ENCODE data around the gene SLC48A1. TPM values are rescaled to one million over a fixed set of nuclear protein-coding genes. Genes with fewer than 3 reads are reported as not detected.

Gene SLC48A1
- total and polyA plus RNA-seq, 3 donors from 2014 or later, result 21.0 to 32.0 (median 25.5) TPM

DNA sequence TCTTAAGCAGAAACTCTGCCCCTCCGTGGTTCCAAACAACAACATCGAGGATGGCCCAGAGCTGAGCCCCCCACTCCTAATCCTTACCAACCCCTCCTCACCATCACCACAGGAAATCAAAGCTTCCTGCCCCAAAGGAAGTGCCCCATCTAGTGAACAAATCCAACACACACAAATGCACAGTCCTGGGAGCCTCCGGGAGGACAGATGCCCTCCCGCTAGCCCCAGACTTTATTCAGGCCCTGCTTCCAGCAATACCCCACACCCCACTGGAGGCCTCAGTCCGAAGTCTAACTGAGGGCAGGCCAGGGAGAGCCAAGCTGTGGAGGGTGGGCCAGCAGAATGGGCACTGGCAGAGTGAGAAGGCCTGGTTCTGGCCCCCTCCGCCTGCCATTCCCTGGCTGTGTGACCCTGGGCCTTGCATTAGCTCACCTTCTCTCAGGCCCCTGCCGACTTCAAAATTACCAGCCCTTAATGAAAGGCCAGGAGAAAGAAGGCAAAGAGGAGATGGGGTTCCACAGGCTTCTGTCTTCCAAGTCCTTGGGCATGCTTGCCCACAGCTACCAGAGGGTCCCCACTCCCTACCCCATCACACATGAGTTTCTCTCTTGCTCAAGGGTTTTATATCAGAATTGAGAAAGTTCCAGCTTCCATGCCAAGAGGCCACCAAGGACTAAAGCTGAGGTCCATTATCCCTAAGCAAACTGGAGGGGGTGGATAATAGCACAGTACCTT, 44.4 kb downstream of the SLC48A1 start:
- Histone ChIP-seq H3K27ac (peak overlapping the region; percentile 89 to 96), H3K4me3 (no peak overlapping the region), H3K36me3 (ENCODE audit: low read depth, missing control alignments) (no peaks in the 10 kb centered on the region), H3K27me3 (no peaks in the 10 kb centered on the region), H3K9me3 (no peaks in the 10 kb centered on the region), H3K4me1 (peaks cover 64% of the 10 kb centered on the region)
- intact Hi-C loops (cut with DNase I; ENCODE audit: low total_unique reads), result no loop called here
- no peak for DNase-seq
- WGBS, 2 donors, result 45 to 49% methylated on average over 5 to 7 of the region's 7 CpGs
- no peak for TF ChIP-seq POLR2A (IDR thresholded peaks at IDR 0.05)
- TF ChIP-seq, protein P1, sequence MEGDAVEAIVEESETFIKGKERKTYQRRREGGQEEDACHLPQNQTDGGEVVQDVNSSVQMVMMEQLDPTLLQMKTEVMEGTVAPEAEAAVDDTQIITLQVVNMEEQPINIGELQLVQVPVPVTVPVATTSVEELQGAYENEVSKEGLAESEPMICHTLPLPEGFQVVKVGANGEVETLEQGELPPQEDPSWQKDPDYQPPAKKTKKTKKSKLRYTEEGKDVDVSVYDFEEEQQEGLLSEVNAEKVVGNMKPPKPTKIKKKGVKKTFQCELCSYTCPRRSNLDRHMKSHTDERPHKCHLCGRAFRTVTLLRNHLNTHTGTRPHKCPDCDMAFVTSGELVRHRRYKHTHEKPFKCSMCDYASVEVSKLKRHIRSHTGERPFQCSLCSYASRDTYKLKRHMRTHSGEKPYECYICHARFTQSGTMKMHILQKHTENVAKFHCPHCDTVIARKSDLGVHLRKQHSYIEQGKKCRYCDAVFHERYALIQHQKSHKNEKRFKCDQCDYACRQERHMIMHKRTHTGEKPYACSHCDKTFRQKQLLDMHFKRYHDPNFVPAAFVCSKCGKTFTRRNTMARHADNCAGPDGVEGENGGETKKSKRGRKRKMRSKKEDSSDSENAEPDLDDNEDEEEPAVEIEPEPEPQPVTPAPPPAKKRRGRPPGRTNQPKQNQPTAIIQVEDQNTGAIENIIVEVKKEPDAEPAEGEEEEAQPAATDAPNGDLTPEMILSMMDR (IDR thresholded peaks at IDR 0.05), result no peak

DNA sequence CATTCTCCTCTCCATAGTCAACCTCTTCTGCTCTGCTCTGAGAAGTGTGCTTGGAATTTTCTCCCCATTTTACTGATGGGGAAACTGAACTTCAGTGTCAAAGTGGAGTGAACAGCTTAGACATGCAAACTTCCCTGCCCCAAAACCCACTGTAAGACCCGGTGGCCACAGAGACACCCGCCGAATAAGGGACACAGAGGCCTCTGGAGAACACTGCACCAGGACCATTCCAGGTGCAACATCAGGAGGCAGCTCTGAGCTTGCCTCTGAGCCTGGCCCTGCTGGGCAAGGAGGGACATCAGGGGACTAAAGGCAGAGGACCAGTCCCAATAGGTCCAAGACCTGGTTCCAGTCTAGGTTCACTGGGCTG, 45.0 kb downstream of the SLC48A1 start:
- H3K36me3 ChIP-seq (ENCODE audit: low read depth, missing control alignments), result no peaks in the 10 kb centered on the region
- no peak overlapping the region for H3K4me3 ChIP-seq
- H3K27ac ChIP-seq, result peak overlapping the region; percentile 89 to 96
- TF ChIP-seq POLR2A (IDR thresholded peaks at IDR 0.05), result no peak
- TF ChIP-seq, protein P1 (IDR thresholded peaks at IDR 0.05), result no peak
- H3K27me3 ChIP-seq, result no peaks in the 10 kb centered on the region
- intact Hi-C loops (cut with DNase I; ENCODE audit: low total_unique reads), result no loop called here
- peaks cover 63% of the 10 kb centered on the region for H3K4me1 ChIP-seq
- 76 to 80% methylated on average over 3 of the region's 3 CpGs for WGBS, 2 donors
- DNase-seq, result no peak
- no peaks in the 10 kb centered on the region for H3K9me3 ChIP-seq

DNA sequence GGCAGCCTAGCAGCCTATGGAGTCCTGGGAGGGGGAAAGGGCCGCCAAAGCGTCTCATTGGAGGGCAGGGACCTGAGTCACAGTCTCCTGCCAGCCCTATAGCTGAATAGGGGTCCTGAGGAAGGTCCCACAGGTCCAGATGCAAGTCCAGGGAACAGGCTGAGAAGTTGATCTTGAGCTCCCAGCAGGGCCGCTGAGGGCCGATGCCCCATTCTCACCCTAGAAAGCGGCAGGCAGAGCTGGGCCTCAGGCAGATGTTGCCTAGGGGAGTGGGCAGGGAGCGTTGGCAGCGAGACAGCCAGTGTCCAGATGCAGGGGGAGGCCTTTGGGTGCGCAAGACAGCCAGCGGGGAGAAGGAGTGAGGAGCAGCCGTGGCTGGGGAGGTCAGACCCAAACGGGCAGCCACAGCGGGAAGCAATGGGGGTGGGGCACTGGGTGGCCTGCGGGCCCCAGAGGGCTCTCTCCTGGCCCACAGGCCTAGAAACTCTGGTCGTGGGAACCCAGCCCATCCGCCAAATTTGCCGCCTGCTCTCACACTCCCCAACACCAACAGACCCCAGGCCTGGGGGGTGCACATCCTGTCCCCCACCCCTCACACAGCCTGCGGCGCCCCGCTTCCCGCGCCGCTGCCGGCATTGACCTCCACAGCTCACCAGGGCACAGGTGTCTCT, 45.6 kb downstream of the SLC48A1 start:
- Histone ChIP-seq H3K4me1 (peaks cover 58% of the 10 kb centered on the region), H3K27ac (peak overlapping the region; percentile 89 to 96), H3K4me3 (peak overlapping the region; percentile 72 to 78), H3K27me3 (no peaks in the 10 kb centered on the region), H3K36me3 (ENCODE audit: low read depth, missing control alignments) (no peaks in the 10 kb centered on the region), H3K9me3 (no peaks in the 10 kb centered on the region)
- no peak for TF ChIP-seq POLR2A (IDR thresholded peaks at IDR 0.05)
- TF ChIP-seq, protein P1 (IDR thresholded peaks at IDR 0.05), result no peak
- 22 to 23% methylated on average over 11 to 23 of the region's 23 CpGs for WGBS, 2 donors
- peak; percentile 44 for DNase-seq
- intact Hi-C loops (cut with DNase I; ENCODE audit: low total_unique reads), result no loop called here

DNA sequence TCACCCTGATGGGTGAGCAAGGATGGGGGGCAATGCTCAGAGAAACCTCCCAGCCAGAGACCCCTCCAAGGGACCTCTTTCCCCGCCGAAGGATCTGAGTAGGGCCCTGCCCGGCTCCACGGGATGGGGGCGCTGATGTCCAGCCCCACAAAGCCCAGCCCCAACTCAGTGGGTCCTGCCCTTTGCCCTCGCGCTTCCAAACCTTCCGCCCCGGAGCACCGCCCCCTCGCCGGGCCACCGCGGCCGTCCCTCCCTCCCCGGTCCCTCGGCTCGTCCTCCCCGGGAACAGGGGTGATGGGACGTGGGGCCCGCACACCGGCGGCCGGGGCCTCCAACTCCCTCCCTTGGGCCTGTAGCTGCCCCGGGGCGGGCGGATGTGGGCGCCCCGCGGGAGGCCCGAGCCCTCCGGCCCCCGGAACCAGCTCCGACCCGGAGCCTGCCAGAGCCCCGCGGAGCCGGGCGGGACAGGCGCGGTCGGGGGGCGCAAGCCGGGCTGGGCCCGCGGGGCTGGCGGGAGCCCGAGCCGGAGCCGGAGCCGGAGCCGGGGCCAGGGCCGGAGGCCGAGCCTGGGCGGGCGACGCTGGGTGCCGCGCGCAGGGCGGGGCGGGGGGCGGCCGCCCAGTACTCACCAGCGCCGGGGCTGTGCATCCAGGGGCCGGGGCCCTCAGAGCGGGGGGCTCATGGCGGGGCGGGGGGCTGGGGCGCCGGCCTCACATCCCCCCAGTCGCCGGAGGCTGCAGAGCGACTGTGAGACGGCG, 46.3 kb downstream of the SLC48A1 start:
- H3K4me1 ChIP-seq, result peaks cover 51% of the 10 kb centered on the region
- peak overlapping the region; percentile 72 to 78 for H3K4me3 ChIP-seq
- peak; percentile 58 for DNase-seq
- no peaks in the 10 kb centered on the region for H3K27me3 ChIP-seq
- intact Hi-C loops (cut with DNase I; ENCODE audit: low total_unique reads), result no loop called here
- H3K36me3 ChIP-seq (ENCODE audit: low read depth, missing control alignments), result no peaks in the 10 kb centered on the region
- H3K27ac ChIP-seq, result peak overlapping the region; percentile 89 to 96
- no peaks in the 10 kb centered on the region for H3K9me3 ChIP-seq
- WGBS, 2 donors, result 1 to 20% methylated on average over 1 to 45 of the region's 77 CpGs
- TF ChIP-seq, protein P1 (IDR thresholded peaks at IDR 0.05), result peak in 2 of 3 experiments; percentile 9 to 10
- TF ChIP-seq POLR2A (IDR thresholded peaks at IDR 0.05), result no peak
